RPMI7951 (cell line): ENCODE measurements around the gene PTGER4. TPM values are rescaled to one million over a fixed set of nuclear protein-coding genes. Genes with fewer than 3 reads are reported as not detected.

Experiments used
- DNase-seq: peaks from one replicate; pipeline ENCODE4 v3.0.0-alpha.2; 2012; ENCODE audit warnings: low read depth
- total RNA-seq: library from RNA; depleted of rRNA; stranded (reverse); fragments of >200 nt; shearing (Covaris generic); gene quantifications from 2 replicates; pipeline ENCODE4 v1.2.3, GENCODE V29; 2014

Gene PTGER4
- total RNA-seq, 1 experiment from 2014 or later = 1.2 TPM

GRCh38 chr5:40669606-40670390, 9.9 kb upstream of the PTGER4 start:
- DNase-seq = no peak

- no peak for DNase-seq
These were observed 7.3 kb upstream of the PTGER4 start for GRCh38 chr5:40672425-40672824.

GRCh38 chr5:40674661-40675235, 5.0 kb upstream of the PTGER4 start:
- DNase-seq = no peak

- DNase-seq = no peak
These were observed 4.2 kb upstream of the PTGER4 start for GRCh38 chr5:40675396-40676133.

GRCh38 chr5:40676613-40677343, 2.9 kb upstream of the PTGER4 start:
- DNase-seq = peak; percentile 82

- DNase-seq = no peak
These were observed 2.3 kb upstream of the PTGER4 start for GRCh38 chr5:40677456-40677855.

GRCh38 chr5:40678026-40678425, 1.7 kb upstream of the PTGER4 start:
- no peak for DNase-seq

- DNase-seq = no peak
These were observed 1.1 kb upstream of the PTGER4 start for GRCh38 chr5:40678460-40679147.

GRCh38 chr5:40679148-40679912, 385 bp upstream of the PTGER4 start:
- peak; percentile 93 for DNase-seq

- no peak for DNase-seq
These were observed 1.1 kb downstream of the PTGER4 start for GRCh38 chr5:40680741-40681362.

GRCh38 chr5:40681363-40682153, 1.8 kb downstream of the PTGER4 start:
- no peak for DNase-seq

GRCh38 chr5:40682154-40683017, 2.7 kb downstream of the PTGER4 start:
- DNase-seq = no peak

- DNase-seq = no peak
These were observed 3.6 kb downstream of the PTGER4 start for GRCh38 chr5:40683305-40683704.

- DNase-seq = no peak
These were observed 5.5 kb downstream of the PTGER4 start for GRCh38 chr5:40685193-40685592.

- no peak for DNase-seq
These were observed 6.3 kb downstream of the PTGER4 start for GRCh38 chr5:40685976-40686486.

GRCh38 chr5:40687321-40687720, 7.6 kb downstream of the PTGER4 start:
- no peak for DNase-seq

GRCh38 chr5:40688127-40688761, 8.5 kb downstream of the PTGER4 start:
- peak; percentile 74 for DNase-seq

- no peak for DNase-seq
These were observed 9.3 kb downstream of the PTGER4 start for GRCh38 chr5:40688996-40689395.
